ENCODE data around the gene PIK3R1.
A peak's percentile ranks its signal among the peaks of the same experiment; 100 is the strongest.

PIK3R1 gene

DNA sequence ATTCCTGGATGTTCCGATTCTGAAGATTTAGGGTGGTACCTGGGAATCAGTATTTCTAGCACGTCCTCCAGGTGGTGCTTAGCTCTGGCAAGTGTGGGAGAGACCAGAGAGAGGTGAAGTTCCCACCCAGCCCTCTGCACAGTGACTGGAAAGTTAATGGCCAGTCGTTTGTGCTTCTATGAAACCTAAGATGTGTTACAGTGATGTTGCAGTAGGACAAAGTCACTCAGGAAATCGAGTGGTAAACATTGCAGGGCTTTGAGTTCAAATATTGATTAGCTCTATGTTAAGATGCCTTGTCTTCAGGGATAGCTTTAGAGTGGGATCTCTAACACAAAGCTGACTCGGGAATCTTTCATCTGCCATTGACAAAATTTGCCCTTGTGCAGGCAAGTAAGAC, 55.6 kb downstream of the PIK3R1 start:
- DNase-seq (ENCODE audit: low read depth): no peak

GRCh38 chr5:68272289-68272688, 56.7 kb downstream of the PIK3R1 start:
- no peak for DNase-seq (ENCODE audit: low read depth)

- DNase-seq (ENCODE audit: low read depth): no peak
Measured at GRCh38 chr5:68273717-68274409, 58.3 kb downstream of the PIK3R1 start.

- no peak for DNase-seq (ENCODE audit: low read depth)
Measured at GRCh38 chr5:68274847-68275651, 59.5 kb downstream of the PIK3R1 start.

- no peak for DNase-seq (ENCODE audit: low read depth)
Measured at GRCh38 chr5:68276740-68277139, 61.2 kb downstream of the PIK3R1 start.

- DNase-seq (ENCODE audit: low read depth): no peak
Measured at GRCh38 chr5:68277431-68277830, 61.9 kb downstream of the PIK3R1 start.

GRCh38 chr5:68279984-68280383, 64.4 kb downstream of the PIK3R1 start:
- no peak for DNase-seq (ENCODE audit: low read depth)

DNA sequence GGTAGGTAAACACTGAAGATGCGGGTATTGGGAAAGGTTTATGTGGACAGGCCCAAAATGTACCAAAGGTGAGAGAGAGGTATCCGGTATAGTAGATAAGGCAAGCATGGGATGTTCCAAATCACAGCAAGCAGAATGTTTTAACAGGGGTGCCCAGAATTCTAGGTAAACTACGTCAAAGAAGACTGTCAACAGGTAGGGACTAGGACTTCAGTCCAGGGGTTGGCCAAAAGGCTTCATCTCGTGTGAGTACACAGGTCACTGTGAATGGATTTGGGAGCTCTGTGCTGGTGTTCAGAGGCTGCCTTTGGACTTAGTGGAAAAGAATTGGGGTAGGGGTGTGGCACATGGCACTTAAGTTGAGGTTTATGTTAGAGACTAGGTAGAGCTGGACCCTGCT, 66.4 kb downstream of the PIK3R1 start:
- DNase-seq (ENCODE audit: low read depth): no peak

DNA sequence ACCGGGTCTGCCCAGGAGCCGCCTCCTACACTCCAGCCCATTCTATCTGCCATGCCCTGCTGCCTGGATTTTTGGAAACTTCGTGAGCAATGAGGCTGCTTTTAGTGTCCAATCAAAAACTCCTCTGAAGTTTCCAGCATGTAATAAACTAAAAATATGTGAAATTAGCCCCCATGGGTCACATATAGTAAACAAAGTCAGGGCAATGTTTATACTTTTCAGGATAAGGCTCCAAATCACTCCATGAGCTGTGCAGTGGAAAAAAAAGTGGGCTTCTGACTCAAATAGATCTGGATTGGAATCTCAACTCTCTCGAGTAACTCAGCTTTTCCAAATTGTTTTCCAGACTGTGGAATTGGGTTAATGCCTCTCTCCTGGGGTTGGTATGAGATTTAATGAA, 68.2 kb downstream of the PIK3R1 start:
- DNase-seq (ENCODE audit: low read depth): no peak

DNA sequence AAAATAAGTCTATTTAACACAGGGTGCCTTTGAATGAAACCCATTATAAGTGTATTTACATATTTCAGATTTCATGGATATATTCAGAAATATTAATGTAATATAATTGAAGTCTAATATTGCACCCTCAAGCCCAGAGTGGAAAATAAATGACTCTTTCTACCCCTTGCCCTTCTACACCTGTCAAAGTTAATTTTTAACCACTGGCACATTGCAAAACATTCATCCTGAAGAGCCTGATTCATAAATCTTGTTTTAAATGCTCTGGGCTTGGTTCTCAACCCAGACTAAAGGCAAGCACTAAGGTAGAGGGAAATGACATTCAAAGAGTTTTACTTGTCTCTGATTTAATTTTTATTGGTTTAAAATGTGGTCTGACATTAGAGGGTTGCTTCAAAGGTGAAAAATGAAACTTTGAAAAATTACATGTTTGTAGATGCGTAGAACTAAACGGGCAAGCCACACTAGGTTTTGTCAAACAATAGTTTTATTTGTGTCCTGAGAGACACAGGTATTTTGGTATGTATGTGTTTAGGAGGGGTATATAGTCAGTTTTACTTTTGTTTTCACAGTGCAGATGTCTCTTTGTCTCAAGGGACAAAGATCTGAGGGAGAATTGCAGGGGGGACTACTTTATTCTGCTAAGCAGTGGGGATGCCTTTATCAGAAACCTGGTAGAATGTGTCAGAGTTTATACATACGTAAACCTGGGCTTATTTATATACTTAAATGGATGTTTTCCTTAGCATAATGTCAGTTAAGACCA, 69.7 kb downstream of the PIK3R1 start:
- DNase-seq (ENCODE audit: low read depth): no peak

GRCh38 chr5:68285851-68286611, 70.5 kb downstream of the PIK3R1 start:
- DNase-seq (ENCODE audit: low read depth): peak; percentile 56

DNA sequence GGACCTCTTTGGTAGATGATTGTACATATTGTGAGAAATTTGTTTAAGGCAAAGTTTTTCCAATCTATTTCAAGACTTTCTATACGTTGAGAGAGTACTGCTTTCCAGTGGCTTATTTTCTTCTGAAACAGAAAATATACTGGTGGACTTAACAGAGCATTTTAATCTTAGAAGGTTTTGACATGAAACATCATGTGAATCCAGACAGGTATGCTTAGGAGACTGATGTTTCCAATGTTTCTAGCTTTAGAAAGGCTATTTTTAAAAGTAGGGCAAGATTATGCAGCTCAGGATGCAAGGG, 71.0 kb downstream of the PIK3R1 start:
- DNase-seq (ENCODE audit: low read depth): no peak

DNA sequence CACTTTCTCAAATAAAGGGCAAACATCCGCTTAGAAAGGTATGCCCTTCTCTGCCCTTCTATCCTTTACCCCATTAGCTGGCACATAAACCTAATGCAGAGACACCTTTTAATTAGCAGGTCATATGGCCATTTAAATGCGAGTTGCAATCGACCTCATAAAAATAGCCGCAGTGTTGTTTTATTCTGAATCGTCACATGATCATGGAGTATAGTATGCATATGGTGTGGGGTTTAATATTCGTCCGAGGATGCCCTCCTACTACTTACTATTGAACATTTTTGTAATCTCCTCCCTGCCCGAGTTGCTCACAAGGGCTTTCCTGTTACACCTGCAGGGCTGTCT, 72.0 kb downstream of the PIK3R1 start:
- DNase-seq (ENCODE audit: low read depth): no peak

DNA sequence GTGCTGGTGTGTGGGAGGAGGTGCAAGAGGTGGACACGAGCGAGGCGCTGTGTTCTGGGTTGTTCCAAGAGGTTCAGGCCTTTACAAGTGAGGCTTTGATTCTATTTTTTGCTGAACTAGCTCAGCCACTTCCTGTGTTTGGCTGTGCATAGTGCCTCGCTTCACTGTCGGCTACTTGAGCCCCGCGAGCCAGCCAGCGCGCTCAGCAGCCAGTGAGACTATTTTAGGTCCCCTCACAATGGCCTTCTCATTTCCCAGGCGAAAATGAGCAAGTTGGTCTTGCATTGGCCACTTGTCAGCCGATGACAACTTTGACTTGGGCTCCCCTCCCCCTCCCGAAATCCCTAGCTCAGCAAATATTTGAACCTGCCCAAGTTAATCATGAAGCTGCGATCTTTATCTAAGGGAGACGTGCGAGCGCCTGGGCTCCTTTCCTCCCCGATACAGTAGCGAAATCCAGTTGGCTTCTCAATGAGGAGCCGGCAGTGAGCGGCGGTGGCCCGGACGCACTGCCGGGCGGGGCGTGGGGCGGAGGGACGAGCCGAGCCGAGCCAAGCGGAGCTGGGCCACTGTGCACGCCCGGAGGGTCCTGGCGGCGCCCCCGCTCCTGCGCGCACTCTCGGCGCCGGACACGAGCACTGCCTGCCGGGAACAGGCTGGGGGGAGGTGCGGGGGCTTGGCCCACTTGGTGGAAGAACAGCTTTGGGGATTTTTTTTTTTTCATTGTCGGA, 72.6 kb downstream of the PIK3R1 start:
- DNase-seq (ENCODE audit: low read depth): no peak

- DNase-seq (ENCODE audit: low read depth): no peak
Measured at GRCh38 chr5:68288707-68289134, 73.2 kb downstream of the PIK3R1 start.

GRCh38 chr5:68289498-68289897, 73.9 kb downstream of the PIK3R1 start:
- no peak for DNase-seq (ENCODE audit: low read depth)

- peak; percentile 43 for DNase-seq (ENCODE audit: low read depth)
Measured at GRCh38 chr5:68290260-68290674, 74.7 kb downstream of the PIK3R1 start.

DNA sequence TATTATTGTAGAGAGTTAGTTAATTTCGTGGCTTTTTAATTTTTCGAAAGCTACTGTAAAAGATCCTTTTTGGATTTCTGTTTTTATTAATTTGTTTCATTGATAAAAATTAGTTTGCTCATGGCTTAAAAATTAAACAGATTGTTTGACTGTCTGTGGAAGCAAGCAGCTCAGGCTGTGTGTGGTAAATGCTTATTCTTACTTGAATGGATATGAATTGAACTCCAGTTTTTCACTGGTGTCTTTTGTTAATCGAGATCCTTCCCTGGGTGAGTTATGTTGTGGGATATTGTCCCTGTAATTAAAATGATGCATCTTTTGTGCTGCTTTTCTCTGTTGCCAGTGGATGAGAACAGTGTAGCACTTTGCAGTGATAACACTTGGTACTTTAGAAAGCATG, 75.3 kb downstream of the PIK3R1 start:
- no peak for DNase-seq (ENCODE audit: low read depth)

GRCh38 chr5:68292316-68292715, 76.8 kb downstream of the PIK3R1 start:
- DNase-seq (ENCODE audit: low read depth): no peak

DNA sequence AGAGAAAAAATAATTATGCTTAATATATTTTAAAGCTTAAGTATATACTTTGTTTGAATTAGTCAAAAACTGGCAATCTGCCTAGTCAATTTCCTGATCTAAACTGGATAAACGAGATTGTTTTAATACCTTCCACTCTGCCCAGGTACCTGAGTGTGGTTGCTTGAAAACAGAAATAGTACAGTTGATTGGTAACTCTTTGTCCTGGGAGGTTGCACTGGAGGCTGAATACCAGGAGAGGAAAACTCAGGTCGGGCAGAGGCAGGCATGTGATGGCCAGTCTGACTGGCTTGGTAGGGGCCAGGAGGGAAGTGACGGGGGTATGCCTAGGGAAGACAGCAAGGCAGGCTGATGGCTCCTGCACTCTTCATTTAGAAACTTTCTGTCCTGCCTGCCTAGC, 80.2 kb downstream of the PIK3R1 start:
- no peak for DNase-seq (ENCODE audit: low read depth)

DNA sequence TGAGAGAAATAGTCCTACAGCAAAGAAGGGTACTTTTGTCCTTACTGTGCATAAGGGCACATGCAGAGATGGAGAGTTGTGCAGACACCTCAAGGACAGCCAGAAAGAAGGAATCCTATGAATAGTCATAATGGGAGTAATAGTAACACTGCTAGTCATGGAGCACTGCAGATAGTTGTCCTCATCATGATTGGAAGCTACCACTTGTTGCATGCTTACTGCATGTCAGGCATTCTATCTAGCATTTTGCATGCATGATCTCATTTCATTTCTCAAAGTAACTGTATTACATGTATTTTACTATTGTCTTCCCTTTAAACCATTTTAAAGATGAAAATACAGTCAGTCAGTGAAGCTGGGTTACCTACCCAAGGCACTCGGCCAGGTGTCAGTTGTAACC, 81.3 kb downstream of the PIK3R1 start:
- no peak for DNase-seq (ENCODE audit: low read depth)

DNA sequence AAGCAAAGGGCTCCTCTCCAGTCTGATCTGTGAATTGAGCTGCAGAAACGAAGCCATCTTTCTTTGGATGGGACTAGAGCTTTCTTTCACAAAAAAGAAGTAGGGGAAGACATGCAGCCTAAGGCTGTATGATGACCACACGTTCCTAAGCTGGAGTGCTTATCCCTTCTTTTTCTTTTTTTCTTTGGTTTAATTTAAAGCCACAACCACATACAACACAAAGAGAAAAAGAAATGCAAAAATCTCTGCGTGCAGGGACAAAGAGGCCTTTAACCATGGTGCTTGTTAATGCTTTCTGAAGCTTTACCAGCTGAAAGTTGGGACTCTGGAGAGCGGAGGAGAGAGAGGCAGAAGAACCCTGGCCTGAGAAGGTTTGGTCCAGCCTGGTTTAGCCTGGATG, 82.1 kb downstream of the PIK3R1 start:
- DNase-seq (ENCODE audit: low read depth): no peak

Data from fibroblast of the conjunctiva (primary cell).